HCT116 (cell line): ENCODE results near the gene CARMIL1. TPM values are rescaled to one million over a fixed set of nuclear protein-coding genes. Genes with fewer than 3 reads are reported as not detected.

Source experiments
- ATAC-seq: fragments of 200-7000 bp; cut with Tn5 transposase; 2 replicates; pipeline ENCODE4 v1.9.1; 2020; ENCODE audit warnings: mild to moderate bottlenecking, moderate library complexity
- BruUV-seq: library from RNA; stranded (reverse); fragments of 400-500 nt; replicated peaks from 2 replicates; lab custom pipeline; 2021; lab: Mats Ljungman, UMichigan
- CTCF ChIA-PET: fragments of 300-600 bp; sonication (Branson Sonifier 250); formaldehyde crosslinking; loops from one replicate; lab custom pipeline; 2021; ENCODE audit warnings: antibody characterized with exemption; lab: Charles Lee
- POLR2A ChIA-PET: fragments of 300-600, 350-600 bp; sonication (Branson Sonifier 250); formaldehyde crosslinking; loops from one replicate; lab custom pipeline; 2021; ENCODE audit warnings: antibody characterized with exemption; lab: Charles Lee
- RAD21 ChIA-PET, 2 experiments: fragments of 300-600 bp; sonication (Branson Sonifier 250); formaldehyde crosslinking; loops; one replicate each; lab custom pipeline; 2023; ENCODE audit warnings: low total read pairs in 2 of 2; ENCODE audit not compliant: uncharacterized antibody in 2 of 2, unreplicated experiment in 2 of 2, low non-redundant PET in 1 of 2; lab: Charles Lee
- DNase-seq: peaks from one replicate; pipeline ENCODE4 v3.0.0-alpha.2; 2010; ENCODE audit warnings: low read depth, low spot score
- H2AFZ ChIP-seq: fragments of 200-600 bp; shearing (Covaris generic), sonication (generic); 2 replicates; pipeline ENCODE4 v1.6.1; 2017; ENCODE audit warnings: low read depth, mixed run types, mixed read lengths, antibody characterized with exemption, low read length; ENCODE audit not compliant: poor library complexity, severe bottlenecking
- H3K27ac ChIP-seq: 2 replicates; pipeline ENCODE4 v1.5.1; 2012; ENCODE audit warnings: low read depth, low read length
- H3K27me3 ChIP-seq: fragments of 200-600 bp; sonication (generic); 2 replicates; pipeline ENCODE4 v1.6.1; 2016; ENCODE audit warnings: mixed run types, low read length, mixed read lengths; ENCODE audit not compliant: insufficient read depth
- H3K36me3 ChIP-seq, 2 experiments: fragments of 200-500 bp in 1 of 2; fragments of 200-600 bp in 1 of 2; sonication (Bioruptor generic) in 1 of 2; sonication (generic) in 1 of 2; 2 replicates each; pipeline versions ENCODE4 v1.5.1 to v1.6.1; 2014 to 2016; ENCODE audit warnings: low read length in 2 of 2, inconsistent platforms in 1 of 2, mixed read lengths in 1 of 2, mixed run types in 1 of 2; ENCODE audit not compliant: insufficient read depth in 2 of 2, control insufficient read depth in 1 of 2
- H3K4me1 ChIP-seq, 2 experiments: fragments of 200-600 bp in 1 of 2; sonication (generic) in 1 of 2; 2 replicates each; pipeline versions ENCODE4 v1.5.1 to v1.6.1; 2012 to 2017; ENCODE audit warnings: low read length in 2 of 2, inconsistent platforms in 1 of 2, mild to moderate bottlenecking in 1 of 2, mixed read lengths in 1 of 2, mixed run types in 1 of 2, moderate library complexity in 1 of 2; ENCODE audit not compliant: insufficient read depth in 2 of 2, control insufficient read depth in 1 of 2
- H3K4me2 ChIP-seq: fragments of 200-600 bp; sonication (generic); 2 replicates; pipeline ENCODE4 v1.6.1; 2017; ENCODE audit warnings: mixed run types, low read length, mixed read lengths
- H3K4me3 ChIP-seq, 2 experiments: fragments of 200-600 bp in 1 of 2; sonication (generic) in 1 of 2; replicated peaks in 1 of 2; 2 replicates each; pipeline ENCODE4 v1.5.1; 2011 to 2016; ENCODE audit warnings: low read length in 2 of 2, control low read depth in 1 of 2, low read depth in 1 of 2, mild to moderate bottlenecking in 1 of 2, mixed read lengths in 1 of 2, mixed run types in 1 of 2
- H3K79me2 ChIP-seq: fragments of 200-600 bp; sonication (generic); 2 replicates; pipeline ENCODE4 v1.6.1; 2017; ENCODE audit warnings: mild to moderate bottlenecking, mixed run types, low read length, moderate library complexity, mixed read lengths; ENCODE audit not compliant: insufficient read depth
- H3K9ac ChIP-seq: fragments of 200-600 bp; sonication (generic); 2 replicates; pipeline ENCODE4 v1.6.1; 2016; ENCODE audit warnings: low read length, mixed read lengths
- H3K9me2 ChIP-seq: fragments of 200-600 bp; sonication (generic), shearing (Covaris generic); 2 replicates; pipeline ENCODE4 v1.6.1; 2017; ENCODE audit warnings: mixed run types, mild to moderate bottlenecking, moderate library complexity; ENCODE audit not compliant: insufficient read depth
- H3K9me3 ChIP-seq, 2 experiments: fragments of 200-500 bp in 1 of 2; fragments of 200-600 bp in 1 of 2; sonication (Bioruptor generic) in 1 of 2; sonication (generic) in 1 of 2; 2 replicates each; pipeline ENCODE4 v1.6.1; 2014 to 2017; ENCODE audit warnings: low read length in 2 of 2, mixed read lengths in 2 of 2, inconsistent platforms in 1 of 2, low read depth in 1 of 2, mild to moderate bottlenecking in 1 of 2, mixed run types in 1 of 2, moderate library complexity in 1 of 2; ENCODE audit not compliant: control insufficient read depth in 1 of 2, insufficient read depth in 1 of 2
- H4K20me1 ChIP-seq: fragments of 200-600 bp; sonication (generic), shearing (Covaris generic); 2 replicates; pipeline ENCODE4 v1.6.1; 2017; ENCODE audit warnings: mixed run types, mild to moderate bottlenecking, moderate library complexity; ENCODE audit not compliant: insufficient read depth
- EGR1 ChIP-seq: IDR thresholded peaks from 2 replicates; pipeline ENCODE4 v1.6.1; 2012; ENCODE audit warnings: low read depth
- ELF1 ChIP-seq: IDR thresholded peaks from 2 replicates; pipeline ENCODE4 v1.6.1; 2012; ENCODE audit warnings: low read depth, borderline replicate concordance
- EZH2 ChIP-seq: fragments of 200-600 bp; sonication (generic); IDR thresholded peaks from 2 replicates; pipeline ENCODE4 v1.6.1; 2017; ENCODE audit warnings: antibody characterized with exemption, mixed run types
- RAD21 ChIP-seq: IDR thresholded peaks from 2 replicates; pipeline ENCODE4 v1.6.1; 2012; ENCODE audit warnings: low read depth, mild to moderate bottlenecking
- SIN3A ChIP-seq: IDR thresholded peaks from 2 replicates; pipeline ENCODE4 v1.6.1; 2012; ENCODE audit warnings: low read depth
- SP1 ChIP-seq: IDR thresholded peaks from 2 replicates; pipeline ENCODE4 v1.6.1; 2012; ENCODE audit warnings: low read depth
- SRF ChIP-seq: IDR thresholded peaks from 2 replicates; pipeline ENCODE4 v1.6.1; 2012; ENCODE audit warnings: low read depth
- intact Hi-C: fragments of 100-400 bp; cut with micrococcal nuclease; formaldehyde crosslinking; loops from 2 replicates; pipeline ENCODE4 v1.10.0; 2022
- total RNA-seq: library from RNA; stranded (reverse); gene quantifications from one replicate; pipeline ENCODE4 v1.2.1, GENCODE V29; 2021; ENCODE audit not compliant: unreplicated experiment
- TF ChIP-seq, protein P1 (sequence below): IDR thresholded peaks from 2 replicates; pipeline ENCODE4 v1.6.1; 2011; ENCODE audit warnings: mild to moderate bottlenecking, low read length, moderate library complexity; ENCODE audit not compliant: insufficient replicate concordance; ENCODE audit errors: extremely low read depth
- TF ChIP-seq, protein P2 (sequence below): IDR thresholded peaks from 2 replicates; pipeline ENCODE4 v1.6.1; 2012

The CARMIL1 gene
- total RNA-seq, 1 experiment from 2014 or later, result 21.7 TPM

GRCh38 chr6:25487012-25487411, 207.8 kb downstream of the CARMIL1 start:
- H3K27me3 ChIP-seq, result no peaks in the 10 kb centered on the region
- H3K4me2 ChIP-seq, result no peak overlapping the region
- BruUV-seq, result no TSS peak
- no peak overlapping the region for H3K4me3 ChIP-seq
- no peak for ATAC-seq
- no peaks in the 10 kb centered on the region for H3K36me3 ChIP-seq
- no peaks in the 10 kb centered on the region for H4K20me1 ChIP-seq
- no peaks in the 10 kb centered on the region for H3K79me2 ChIP-seq
- H3K27ac ChIP-seq, result no peak overlapping the region
- H2AFZ ChIP-seq, result no peak overlapping the region
- no peak for DNase-seq
- intact Hi-C loops, result no loop called here
- RAD21 ChIA-PET, result no interaction called here
- TF ChIP-seq EGR1 (no peak), EZH2 (no peak), SIN3A (no peak), SP1 (no peak), ELF1 (no peak), SRF (no peak), RAD21 (no peak)
- TF ChIP-seq, protein P1, sequence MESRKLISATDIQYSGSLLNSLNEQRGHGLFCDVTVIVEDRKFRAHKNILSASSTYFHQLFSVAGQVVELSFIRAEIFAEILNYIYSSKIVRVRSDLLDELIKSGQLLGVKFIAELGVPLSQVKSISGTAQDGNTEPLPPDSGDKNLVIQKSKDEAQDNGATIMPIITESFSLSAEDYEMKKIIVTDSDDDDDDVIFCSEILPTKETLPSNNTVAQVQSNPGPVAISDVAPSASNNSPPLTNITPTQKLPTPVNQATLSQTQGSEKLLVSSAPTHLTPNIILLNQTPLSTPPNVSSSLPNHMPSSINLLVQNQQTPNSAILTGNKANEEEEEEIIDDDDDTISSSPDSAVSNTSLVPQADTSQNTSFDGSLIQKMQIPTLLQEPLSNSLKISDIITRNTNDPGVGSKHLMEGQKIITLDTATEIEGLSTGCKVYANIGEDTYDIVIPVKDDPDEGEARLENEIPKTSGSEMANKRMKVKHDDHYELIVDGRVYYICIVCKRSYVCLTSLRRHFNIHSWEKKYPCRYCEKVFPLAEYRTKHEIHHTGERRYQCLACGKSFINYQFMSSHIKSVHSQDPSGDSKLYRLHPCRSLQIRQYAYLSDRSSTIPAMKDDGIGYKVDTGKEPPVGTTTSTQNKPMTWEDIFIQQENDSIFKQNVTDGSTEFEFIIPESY, result no peak
- TF ChIP-seq, protein P2, sequence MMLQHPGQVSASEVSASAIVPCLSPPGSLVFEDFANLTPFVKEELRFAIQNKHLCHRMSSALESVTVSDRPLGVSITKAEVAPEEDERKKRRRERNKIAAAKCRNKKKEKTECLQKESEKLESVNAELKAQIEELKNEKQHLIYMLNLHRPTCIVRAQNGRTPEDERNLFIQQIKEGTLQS, result no peak
- POLR2A ChIA-PET, result no interaction called here
- CTCF ChIA-PET, result interaction anchor here (1.4 to 5.4 kb wide), 2 partner anchors 208 to 222 kb away, joined by 6 to 44 read pairs; partner anchors contain the start of gene CARMIL1
- no peak overlapping the region for H3K9ac ChIP-seq
- H3K9me3 ChIP-seq, result no peaks in the 10 kb centered on the region
- peaks cover 0 to 16% of the 10 kb centered on the region in 2 experiments; a peak in 1 of 4 replicates for H3K4me1 ChIP-seq
- no peaks in the 10 kb centered on the region; the same call in 1 of the 2 replicates for H3K9me2 ChIP-seq
